HG03354 (cell line): ENCODE measurements around the gene PLGRKT.
"Not testable (repeated sequence)": the region's sequence is repeated elsewhere in the genome, so short reads cannot be mapped to it uniquely, and the experiment has no call there.

Experiments used
- ATAC-seq: cut with Tn5 transposase; IDR thresholded peaks from one replicate; pipeline ENCODE4 v1.9.1; 2021; ENCODE audit warnings: mild to moderate bottlenecking; ENCODE audit not compliant: unreplicated experiment, poor library complexity, severe bottlenecking

PLGRKT gene

GRCh38 chr9:5433841-5434810 lies 3.6 kb downstream of the PLGRKT start:
- not testable (repeated sequence) for ATAC-seq

- not testable (repeated sequence) for ATAC-seq
Measured at GRCh38 chr9:5433328-5433727, 4.4 kb downstream of the PLGRKT start.

GRCh38 chr9:5432890-5433289 lies 4.8 kb downstream of the PLGRKT start:
- ATAC-seq: not testable (repeated sequence)

GRCh38 chr9:5430912-5431311 lies 6.8 kb downstream of the PLGRKT start:
- no peak for ATAC-seq

- no peak for ATAC-seq
Measured at GRCh38 chr9:5429873-5430564, 7.7 kb downstream of the PLGRKT start.

- no peak for ATAC-seq
Measured at GRCh38 chr9:5428794-5429528, 8.8 kb downstream of the PLGRKT start.

- no peak for ATAC-seq
Measured at GRCh38 chr9:5428172-5428571, 9.6 kb downstream of the PLGRKT start.

- ATAC-seq: no peak
Measured at GRCh38 chr9:5427005-5427404, 10.7 kb downstream of the PLGRKT start.

GRCh38 chr9:5425006-5425628 lies 12.6 kb downstream of the PLGRKT start:
- ATAC-seq: no peak

- ATAC-seq: no peak
Measured at GRCh38 chr9:5422276-5422675, 15.4 kb downstream of the PLGRKT start.

GRCh38 chr9:5421163-5421562 lies 16.6 kb downstream of the PLGRKT start:
- ATAC-seq: no peak

- no peak for ATAC-seq
Measured at GRCh38 chr9:5419987-5420386, 17.7 kb downstream of the PLGRKT start.

GRCh38 chr9:5418481-5418880 lies 19.2 kb downstream of the PLGRKT start:
- no peak for ATAC-seq

- no peak for ATAC-seq
Measured at GRCh38 chr9:5416953-5417352, 20.8 kb downstream of the PLGRKT start.

GRCh38 chr9:5408596-5408995 lies 29.1 kb downstream of the PLGRKT start:
- no peak for ATAC-seq

- no peak for ATAC-seq
Measured at GRCh38 chr9:5402217-5402616, 35.5 kb downstream of the PLGRKT start.

- not testable (repeated sequence) for ATAC-seq
Measured at GRCh38 chr9:5397547-5397946, 40.2 kb downstream of the PLGRKT start.

- no peak for ATAC-seq
Measured at GRCh38 chr9:5395428-5395827, 42.3 kb downstream of the PLGRKT start.

GRCh38 chr9:5393976-5394375 lies 43.7 kb downstream of the PLGRKT start:
- not testable (repeated sequence) for ATAC-seq

- no peak for ATAC-seq
Measured at GRCh38 chr9:5393497-5393896, 44.2 kb downstream of the PLGRKT start.
